T-helper 1 cell (primary cell): Measurements from ENCODE around the gene MYO3B.
"Not testable (repeated sequence)": the region's sequence is repeated elsewhere in the genome, so short reads cannot be mapped to it uniquely, and the experiment has no call there.

ENCODE experiments used
- DNase-seq, 5 donors: peaks; one replicate each; pipeline ENCODE4 v3.0.0-alpha.2; 2012 to 2020

The MYO3B gene

DNA sequence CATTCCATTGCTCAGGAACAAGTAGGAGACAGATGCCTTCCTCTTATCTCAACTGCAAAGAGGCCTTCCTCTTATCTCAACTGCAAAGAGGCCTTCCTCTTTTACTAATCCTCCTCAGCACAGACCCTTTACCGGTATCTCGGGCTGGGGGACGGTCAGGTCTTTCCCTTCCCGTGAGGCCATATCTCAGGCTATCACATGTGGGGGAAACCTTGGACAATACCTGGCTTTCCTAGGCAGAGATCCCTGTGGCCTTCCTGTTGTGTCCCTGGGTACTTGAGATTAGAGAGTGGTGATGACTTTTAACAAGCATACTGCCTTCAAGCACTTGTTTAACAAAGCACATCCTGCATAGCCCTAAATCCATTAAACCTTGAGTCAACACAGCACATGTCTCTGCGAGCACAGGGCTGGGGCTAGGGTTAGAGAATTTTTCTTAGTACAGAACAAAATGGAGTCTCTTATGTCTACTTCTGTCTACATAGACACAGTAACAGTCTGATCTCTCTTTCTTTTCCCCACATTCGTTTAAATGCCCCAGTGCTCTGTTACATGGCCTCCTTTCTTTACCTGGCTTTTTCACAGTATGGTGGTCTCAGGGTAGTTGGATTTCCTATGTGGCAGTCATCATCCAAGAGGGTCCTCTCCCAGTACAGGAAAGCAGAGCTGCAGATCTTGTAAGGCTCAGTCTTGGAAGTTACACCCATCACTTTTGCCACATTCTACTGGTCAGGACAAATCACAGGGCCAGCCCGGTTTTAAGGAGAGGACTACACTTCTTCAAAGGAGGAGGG, 86.0 kb downstream of the MYO3B start:
- DNase-seq, result not testable (repeated sequence)

DNA sequence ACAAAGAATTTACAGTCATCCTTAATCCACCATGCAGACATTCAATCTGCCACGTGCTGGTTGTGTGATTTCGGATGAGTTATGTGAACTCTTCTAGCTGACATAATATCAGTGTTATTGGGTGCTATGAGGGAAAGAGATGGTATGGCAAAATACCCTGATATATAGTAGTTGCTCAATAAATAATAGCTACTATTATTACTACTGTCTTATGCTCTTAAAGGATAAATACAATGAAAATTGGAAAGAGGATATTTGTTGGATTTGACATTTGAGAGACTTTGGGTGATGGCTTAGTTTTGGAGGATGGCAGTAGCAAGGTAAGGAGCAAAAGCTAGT, 86.5 kb downstream of the MYO3B start:
- DNase-seq, result no peak

DNA sequence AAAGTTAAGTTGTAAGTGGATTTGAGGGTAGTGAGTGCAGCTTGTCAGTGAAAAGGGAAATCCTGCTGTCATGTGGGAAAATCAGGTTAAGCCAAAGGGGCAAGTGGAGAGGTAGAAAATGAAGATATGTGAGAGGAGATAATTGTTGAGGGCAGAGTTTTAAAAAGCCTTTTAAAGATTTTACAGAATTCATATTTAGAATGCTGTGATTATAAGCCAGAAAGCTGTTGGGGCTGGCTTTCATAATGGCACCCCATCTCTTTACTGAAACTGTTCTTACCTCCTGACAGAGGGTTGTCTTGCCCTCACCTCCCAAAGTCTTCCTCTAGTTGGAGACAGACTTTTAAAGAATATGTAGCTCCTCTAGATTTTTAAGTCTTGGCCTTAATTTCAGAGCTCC, 86.9 kb downstream of the MYO3B start:
- no peak for DNase-seq

DNA sequence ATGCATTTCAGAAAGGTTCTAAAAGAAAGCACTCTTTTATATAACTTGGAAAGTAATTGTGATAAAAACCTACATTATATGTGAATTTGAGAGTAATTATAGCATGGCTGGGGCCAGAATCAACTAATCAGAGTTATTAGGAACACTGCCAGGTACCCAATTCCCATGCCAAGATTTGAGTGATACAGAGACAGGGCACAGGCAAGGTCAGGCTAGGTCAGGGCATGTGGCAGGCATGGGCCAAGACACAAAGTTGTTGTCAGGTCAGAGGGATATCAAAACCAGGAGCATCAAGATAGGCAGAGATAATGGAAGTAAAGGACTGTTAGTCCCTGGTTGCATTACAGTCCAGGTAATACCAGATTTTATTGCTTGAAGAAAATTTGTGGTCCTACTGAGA, 87.4 kb downstream of the MYO3B start:
- DNase-seq, result no peak

DNA sequence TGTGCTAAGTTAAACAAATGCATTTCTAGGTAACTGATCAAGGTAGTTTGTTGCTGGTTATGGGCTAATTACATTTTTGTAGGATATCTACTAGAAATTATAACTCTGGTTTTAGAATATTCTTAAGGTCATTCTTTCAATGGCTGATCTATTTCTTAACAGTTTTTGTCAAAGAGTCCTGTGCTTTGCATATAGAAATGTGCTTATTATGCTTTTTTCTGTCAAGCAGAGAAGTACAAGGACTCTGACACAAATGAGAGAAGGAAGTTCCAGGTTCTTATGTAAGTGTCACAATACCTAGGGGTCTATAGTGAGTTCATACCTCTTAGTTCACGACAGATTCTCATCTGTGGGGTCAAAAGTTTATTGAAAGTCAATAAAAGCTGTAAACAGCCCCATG, 88.4 kb downstream of the MYO3B start:
- DNase-seq, result no peak

DNA sequence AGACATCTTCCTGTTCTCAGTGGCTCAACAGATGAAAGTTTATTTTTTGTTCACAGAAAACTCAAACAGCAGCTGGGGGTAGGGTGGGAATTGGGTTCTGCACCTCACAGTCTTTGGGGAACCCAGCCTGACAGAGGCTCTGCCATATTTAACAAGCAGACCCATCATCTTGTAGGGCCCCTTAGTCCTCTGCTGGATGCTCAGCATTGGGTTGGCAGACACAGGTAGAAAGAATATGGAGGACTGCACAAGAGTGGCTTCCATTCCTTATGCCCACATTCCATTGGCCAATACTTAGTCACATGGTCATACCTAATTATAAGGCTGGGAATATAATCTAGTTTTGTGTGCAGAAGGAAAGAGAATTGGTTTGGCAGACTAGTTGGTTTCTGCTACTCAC, 89.1 kb downstream of the MYO3B start:
- no peak for DNase-seq

DNA sequence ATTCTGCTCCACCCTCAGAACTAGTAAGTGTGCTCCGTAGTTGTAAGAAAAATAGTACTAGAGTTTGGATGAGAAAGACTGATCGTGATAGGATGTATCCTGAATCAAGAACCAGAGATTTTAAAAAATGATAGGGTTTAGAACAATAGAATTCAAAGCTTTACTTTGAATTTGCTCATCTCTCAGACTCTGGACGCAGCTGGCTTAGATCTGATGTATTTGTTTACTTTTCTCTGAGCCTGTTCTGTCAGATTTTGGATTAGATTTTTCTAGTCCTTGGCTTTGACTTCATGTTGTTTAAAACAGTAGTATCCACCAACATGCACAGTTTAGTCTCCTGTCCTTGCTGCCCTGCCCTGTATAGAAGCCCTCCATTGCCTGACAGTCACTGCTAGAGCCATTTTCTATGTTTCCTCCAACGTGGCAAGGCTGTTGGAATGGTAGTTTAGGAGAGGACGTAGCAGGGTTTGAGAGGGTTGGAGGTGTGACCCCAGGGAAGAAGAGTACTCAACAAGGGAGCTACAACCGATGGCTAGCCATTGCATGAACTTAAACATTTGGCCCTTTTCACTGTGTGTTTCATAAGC, 92.4 kb downstream of the MYO3B start:
- DNase-seq, result no peak

DNA sequence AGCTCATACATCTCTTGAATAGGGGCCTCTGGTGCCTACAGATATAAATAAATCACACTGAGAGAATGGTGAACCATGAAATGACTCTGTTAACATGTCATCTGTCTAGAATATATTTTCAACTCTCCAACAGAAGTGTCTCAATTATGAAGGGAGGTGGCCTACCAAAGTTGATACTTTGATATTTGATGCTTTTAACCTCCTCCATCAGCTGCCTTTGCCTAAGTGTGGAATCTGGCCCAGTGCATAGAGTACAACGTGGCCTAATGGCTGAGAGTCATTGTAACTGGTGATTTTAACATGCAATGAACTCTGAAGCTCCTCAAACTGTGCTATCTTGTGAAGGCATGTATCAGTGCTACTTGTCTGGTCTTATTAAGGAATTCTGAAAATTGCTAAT, 93.4 kb downstream of the MYO3B start:
- no peak for DNase-seq

DNA sequence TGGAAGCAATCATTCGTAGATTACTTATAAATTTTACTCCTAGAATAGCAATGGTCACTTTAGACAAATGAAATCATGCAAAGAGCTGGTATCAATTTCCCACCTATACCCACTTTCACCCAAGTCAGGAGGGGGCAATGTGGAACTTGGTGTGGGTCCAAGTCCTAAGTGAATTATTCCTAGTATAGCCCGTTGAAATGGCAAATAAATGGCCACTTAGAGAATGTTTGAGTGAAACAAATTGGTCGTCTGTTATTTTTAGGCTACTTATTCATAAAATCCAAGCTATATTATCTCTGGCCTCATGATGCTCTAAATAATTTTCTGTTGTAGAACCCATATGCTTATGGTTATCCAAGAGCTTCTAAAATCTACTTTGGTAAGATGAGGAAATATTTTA, 98.1 kb downstream of the MYO3B start:
- no peak for DNase-seq

DNA sequence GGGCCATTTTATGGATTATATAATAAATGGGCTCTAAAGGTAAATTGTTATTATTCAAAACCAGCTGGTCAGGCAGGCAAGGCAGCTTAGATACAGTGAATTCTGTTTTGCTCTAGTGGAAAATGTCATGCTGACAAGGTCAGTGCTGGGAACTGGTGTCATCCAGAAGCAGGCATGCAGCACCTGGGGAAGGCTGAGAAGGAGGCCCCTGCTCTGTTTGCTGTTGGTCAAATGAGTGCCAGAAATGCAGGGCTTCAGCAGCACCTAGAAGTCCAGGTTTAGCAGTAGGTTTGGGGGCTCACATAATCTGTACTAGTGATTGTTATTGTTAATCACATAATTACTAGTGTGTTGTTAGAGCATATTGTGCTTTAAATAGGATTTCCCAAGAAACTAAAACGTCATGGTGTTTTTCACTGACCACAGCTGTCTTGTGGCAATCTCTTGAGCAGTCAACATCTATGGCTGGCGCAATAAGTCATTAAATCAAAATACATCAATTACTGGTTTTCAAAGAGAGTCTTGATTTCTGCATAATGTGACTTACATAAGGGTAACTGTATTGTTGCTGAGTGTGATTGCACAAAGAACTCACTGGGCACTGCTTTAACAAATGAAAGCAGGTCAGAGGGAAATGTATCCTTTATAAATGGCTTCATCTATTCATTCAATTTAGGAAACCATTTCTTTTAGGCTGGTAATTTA, 99.1 kb downstream of the MYO3B start:
- no peak for DNase-seq

DNA sequence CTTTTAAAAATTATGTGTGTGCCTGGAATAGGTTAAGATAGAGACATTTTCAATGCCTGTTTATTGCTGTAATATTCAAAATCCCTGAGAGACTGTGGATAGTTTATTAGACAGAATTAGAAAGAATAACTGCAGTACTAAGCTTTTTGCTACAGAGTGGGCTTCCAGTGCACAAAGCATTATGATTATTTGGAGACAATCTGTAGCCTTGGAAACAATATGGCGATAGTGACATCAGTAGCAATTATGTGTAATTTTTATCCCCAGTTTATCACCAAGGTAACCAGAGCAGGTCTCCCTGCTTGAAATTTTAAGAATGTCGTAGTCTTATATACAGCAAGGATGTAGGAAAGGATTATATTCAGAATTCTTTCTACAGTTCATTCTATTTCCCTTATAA, 100.0 kb downstream of the MYO3B start:
- no peak for DNase-seq

DNA sequence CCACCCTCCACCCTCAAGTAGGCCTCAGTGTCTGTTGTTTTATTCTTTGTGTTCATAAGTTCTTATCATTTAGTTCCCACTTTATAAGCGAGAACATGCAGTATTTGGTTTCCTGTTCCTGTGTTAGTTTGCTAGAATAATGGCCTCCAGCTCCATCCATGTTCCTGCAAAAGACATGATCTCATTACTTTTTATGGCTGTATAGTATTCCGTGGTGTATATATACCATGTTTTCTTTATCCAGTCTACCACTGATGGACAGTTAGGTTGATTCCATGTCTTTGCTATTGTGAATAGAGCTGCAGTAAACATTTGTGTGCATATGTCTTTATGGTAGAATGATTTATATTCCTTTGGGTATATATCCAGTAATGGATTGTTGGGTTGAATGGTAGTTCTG, 101.7 kb downstream of the MYO3B start:
- not testable (repeated sequence) for DNase-seq

DNA sequence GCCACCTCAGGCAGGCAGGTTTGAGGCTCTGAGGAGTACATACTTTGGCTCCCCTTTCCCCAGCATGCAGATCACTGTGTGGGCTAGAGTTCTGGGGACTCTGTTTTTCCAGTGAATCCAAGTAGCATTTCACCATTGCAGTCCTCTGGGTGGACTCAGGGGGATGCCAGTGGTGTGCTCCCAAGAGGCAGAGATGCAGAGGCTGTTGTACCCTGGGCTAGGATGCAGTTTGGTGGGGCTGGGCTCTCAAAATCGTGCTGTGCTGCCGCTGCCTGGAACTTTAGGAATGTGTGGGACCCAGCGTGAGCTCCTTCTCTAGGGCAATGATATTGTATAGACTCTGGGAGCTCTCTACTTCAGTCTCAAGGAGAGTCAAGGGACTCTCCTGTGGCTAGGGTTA, 104.9 kb downstream of the MYO3B start:
- no peak for DNase-seq

DNA sequence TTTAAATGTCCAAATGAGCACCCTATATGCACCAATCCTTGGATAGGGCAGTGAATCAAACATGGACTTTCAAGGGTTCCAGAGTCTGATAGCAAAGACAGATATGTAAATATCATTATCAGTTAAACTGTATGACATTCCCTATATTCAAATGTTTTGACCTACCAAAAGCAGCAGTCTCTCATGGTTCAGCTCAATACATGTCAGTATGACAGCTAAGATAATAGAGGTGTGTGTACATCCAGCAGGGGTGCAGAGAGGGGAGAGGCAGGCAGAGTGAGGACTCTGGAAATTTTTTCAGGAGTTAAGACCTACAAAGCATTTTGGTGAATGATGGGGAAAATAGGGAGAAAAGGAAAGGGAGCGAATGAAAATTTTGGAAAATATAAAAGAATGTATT, 106.3 kb downstream of the MYO3B start:
- no peak for DNase-seq

DNA sequence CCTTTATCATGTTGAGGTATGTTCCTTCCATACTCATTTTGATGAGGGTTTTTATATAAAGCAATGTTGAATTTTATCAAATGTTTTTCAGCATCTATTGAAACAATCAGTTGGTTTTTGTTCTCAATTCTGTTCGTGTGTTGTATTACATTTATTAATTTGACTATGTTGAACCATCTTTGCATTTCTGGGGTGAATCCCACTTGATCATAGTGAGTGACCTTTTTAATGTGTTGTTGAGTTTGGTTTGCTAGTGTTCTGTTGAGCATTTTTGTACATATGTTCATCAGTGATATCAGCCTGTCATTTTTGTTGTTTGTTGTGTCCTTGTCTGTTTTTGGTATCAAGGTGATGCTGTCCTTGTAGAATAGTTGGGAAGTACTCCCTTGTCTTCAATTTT, 110.9 kb downstream of the MYO3B start:
- DNase-seq, result no peak

DNA sequence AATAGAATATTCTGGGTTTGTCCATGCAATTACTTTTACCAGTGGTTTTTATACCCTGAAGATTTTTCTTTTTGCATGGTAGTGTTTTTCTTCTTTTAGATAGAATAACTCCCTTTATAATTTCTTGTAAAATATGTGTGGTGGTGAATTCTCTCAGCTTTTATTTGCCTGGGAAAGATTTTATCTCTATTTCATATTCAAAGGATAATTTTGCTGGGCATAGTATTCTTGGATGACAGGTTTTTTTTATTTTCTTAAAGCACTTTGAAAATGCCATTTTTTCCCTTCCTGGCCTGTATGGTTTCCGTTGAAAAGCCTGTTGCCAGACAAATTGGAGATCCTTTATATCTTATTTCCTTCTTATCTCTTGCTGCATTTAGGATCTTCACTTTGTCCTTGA, 113.5 kb downstream of the MYO3B start:
- DNase-seq, result no peak

DNA sequence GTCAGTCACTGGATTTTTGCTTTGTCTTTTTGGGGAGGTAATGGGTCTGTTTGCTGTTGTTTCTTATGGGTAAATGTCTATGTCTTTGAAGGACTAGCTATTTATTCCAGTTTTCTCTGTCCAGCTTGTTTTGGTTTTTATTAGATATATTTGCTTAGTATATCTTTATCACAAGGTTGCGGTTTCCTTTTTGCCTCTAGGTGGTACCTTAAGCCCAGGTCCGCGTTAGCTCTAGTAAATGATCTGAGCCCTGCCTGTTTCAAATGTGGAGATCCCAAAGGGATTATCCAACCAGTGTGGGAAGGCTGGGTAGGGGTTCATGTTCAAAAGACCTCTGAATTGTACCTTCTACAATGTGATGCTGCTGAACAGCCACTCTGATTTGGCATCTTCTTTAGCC, 114.5 kb downstream of the MYO3B start:
- no peak for DNase-seq

DNA sequence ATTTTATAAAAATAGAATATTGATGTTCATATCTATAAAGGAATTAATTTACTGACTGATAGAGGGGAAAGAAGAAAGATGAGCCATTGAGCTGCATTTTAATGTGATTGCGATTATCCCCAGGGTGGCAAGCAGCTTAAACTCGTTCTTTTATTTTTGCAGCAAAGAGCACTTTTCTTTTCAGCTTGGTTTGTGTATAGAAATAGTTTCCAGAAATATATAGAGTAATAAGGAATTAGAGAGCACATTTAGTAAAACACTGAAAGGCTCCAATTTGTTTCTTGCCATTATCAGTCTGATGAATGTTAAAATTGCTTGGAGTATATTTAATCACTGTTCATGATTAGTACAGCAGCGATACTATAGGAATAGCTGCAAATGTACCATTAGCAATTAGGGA, 119.5 kb downstream of the MYO3B start:
- no peak for DNase-seq

DNA sequence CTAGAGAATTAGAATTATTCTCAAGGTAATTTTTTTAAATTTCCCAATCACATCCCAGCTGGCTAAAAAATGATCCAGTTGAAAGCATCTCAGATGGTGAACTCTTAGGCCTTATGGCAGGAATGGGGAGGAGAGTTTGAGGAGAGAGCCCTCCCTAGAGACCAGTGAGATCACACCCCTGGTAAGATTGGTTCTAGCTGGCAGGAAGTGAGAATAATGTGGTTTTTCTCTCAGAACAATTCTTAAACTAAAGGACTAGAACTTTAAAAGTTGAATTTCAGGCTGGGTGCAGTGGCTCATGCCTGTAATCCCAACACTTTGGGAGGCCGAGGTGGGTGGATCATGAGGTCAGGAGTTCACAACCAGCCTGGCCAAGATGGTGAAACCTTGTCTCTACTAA, 120.2 kb downstream of the MYO3B start:
- no peak for DNase-seq

DNA sequence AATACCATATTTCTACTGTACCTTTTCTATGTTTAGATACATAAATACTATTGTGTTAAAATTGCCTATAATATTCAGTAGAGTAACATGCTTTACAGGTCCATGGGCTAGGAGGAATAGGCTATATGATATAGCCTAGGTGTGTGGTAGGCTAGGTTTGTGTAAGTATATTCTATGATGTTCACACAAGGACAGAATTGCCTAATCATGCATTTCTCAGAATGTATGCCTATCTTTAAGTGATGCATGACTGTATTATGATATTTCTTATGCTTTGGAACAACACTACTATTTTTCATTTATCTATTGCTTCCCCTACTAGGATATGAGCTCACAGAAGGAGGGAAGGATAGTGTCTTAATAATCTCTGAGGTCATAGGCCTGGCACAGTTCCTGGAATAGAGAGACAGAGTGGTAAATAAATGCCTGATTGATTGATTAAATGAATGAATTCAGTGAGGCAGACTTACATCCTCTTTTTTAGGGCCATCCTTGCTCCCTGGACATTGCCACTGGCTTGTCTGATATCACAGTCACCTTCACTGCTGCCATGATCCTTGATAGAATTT, 121.0 kb downstream of the MYO3B start:
- DNase-seq, result no peak

DNA sequence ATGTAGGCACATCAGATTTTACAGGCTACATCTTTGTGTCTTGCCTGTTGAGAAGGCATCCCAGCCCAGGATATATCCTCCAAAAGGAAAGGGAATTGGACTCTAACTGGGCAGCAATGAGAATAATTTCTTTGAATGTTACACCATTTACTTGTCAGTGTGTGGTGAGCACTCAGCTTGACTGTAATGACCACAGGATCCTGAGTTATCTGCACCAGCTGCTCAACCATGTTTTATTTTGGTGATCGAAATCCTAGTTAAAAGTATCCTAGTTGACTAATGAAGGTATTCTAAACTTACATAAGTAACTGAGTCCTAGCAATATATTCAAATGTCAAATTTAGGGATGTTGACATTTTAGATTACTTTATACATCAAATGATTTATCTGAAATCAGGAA, 123.0 kb downstream of the MYO3B start:
- DNase-seq, result no peak

DNA sequence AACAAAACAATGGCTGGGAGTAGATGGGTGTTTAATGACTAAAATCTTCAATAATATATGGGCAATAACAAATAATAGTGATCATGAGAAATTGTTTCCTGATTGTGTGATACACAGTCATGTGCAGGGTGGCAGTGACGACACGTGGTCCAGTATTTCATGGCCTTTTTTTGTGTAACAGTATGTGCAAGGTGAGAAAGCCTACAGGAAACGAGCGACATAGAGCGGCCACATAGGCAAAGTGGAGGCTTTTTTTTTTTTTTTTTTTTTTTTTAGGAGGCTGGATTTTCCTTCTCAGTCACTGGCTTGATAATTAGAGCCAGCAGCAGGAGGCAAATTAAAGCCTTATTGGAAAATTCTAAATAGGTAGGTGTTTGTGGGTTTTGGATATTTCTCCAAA, 123.7 kb downstream of the MYO3B start:
- DNase-seq, result no peak

DNA sequence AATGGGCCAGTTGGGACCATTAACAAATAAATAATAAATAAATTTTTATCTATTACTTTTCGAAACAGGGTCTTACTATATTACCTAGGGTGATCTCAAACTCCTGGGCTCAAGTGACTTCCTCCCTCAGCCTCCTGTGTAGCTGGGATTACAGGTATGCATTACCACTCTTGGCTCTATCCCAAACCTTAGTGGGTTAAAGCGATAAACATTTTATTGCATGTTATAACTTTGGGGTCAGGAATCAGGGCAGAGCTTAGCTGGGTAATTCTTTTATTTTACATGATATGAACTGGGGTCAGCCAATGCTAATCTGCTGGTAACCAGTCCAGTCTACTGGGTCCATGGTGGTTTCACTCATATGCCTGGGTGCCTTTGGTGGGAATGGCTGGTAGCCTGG, 127.8 kb downstream of the MYO3B start:
- DNase-seq, result no peak

DNA sequence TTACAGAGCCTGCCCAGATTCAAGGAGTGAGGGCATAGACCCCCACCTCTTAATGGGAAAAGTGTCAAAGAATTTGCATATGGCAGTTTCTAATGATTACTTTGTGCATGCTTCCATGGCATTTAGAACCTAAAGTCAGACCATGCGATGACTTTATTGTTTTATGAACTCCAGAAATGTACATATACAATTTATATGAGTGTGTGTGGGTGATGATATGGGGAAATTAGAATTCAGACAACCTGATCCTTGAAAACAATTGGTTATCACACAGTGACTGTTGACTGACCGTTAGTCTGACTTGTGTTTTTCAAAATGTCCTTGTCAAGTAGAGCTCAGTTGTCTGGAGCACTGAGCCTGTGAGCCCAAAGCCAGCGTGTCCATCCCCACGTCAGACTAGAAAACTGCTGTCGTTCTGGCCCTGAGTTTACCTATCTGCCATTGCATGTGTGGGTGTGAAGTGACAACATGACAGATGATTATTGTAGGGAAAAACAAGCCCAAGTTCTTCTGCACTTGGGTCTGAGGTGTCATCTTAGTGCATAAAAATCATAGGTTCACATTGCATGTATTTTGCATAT, 128.4 kb downstream of the MYO3B start:
- no peak for DNase-seq
